ENCODE measurements around the gene CEP120.
"Not testable (repeated sequence)": the region's sequence is repeated elsewhere in the genome, so short reads cannot be mapped to it uniquely, and the experiment has no call there.

CEP120 gene

GRCh38 chr5:123438244-123438643, 15.0 kb upstream of the CEP120 start:
- no peak for DNase-seq

GRCh38 chr5:123436201-123436600, 13.0 kb upstream of the CEP120 start:
- no peak for DNase-seq

- DNase-seq, result no peak
These were observed 11.6 kb upstream of the CEP120 start for GRCh38 chr5:123434796-123435195.

DNA sequence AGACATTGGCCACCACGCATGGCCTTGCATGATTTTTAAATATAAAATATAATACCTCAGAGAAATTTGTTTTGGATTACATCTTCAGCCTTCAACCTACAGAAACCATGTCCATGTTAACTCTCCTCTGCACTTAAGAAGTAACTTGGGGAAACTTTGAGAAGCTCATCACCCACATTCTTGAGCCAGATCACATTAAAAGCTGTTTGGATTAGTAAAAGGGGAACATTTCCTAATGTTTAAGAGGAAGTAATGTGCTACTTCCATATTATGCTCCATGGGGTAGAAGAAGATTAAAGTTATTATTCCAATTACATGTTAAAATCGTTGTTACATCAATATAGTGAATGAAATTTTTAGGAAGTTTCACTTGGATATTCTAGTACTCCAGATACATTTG, 10.4 kb upstream of the CEP120 start:
- no peak for DNase-seq

GRCh38 chr5:123430441-123430840, 7.2 kb upstream of the CEP120 start:
- not testable (repeated sequence) for DNase-seq

DNA sequence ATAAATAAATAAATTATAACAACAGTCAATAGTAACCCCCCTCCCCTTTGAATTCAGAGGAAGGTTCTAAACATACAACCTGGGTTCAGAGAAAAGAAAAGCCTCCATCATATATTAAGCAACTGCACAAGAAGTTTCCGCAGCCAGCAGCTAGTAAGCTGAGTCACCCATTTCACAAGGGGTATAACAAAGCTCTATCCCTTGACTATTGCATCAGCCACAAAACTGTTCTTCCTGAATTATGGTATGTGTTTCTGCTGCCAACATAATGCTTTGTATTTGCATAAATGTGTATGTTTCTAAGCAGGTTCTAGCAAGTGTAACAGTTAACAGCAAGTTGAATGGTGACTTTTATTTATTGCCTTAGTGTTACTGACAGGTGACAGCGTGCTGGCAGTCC, 6.8 kb upstream of the CEP120 start:
- no peak for DNase-seq

DNA sequence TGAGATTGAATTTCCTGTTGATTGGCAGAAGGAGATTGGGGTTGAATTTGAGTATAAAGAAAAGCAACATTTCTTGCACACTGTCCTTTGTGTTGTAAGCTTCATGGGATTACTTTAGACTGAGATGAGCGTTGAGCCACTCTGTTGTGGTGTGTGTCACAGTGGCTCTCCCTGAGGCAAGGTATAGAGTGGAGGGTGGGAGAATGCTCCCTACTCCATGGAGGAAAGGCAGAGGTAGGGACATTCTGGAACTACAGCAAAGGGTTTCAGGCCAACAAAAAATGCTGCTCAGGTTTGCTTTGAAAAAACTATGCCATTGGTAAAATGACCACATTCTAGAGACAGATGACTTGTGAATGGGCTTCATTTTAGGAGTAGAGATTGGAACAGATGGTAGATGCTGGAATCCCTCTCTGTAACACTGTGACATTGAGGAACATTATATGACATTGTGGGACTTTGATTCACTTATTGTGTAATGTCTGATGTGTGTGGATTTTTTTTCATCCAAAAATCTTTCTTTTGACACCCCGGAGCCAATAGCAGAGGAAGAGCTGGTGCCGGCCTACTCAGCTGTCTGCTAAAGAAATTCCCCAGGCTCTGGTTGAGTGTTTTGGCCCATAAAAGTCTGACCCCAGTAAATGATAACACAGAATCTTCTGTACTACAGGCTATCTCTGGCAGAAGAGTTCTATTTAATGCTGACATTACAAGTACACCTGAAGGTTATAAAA, 6.2 kb upstream of the CEP120 start:
- no peak for DNase-seq

GRCh38 chr5:123428521-123429220, 5.5 kb upstream of the CEP120 start:
- no peak for DNase-seq

- no peak for DNase-seq
These were observed 4.1 kb upstream of the CEP120 start for GRCh38 chr5:123427281-123427680.

DNA sequence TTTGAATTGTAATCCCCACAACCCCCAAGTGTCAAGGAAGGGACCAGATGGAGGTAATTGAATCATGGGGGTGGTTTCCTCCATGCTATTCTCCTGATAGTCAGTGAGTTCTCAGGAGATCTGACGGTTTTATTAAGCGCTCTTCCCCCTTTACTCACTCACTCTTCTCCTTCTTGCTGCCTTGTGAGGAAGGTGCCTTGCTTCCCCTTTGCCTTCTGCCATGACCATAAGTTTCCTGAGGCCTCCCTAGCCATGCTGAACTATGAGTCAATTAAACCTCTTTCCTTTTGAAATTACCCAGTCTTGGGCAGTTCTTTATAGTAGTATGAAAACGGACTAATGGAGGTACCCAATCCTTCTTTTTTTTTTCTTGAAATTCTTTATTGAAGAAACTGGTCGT, 2.2 kb upstream of the CEP120 start:
- no peak for DNase-seq

GRCh38 chr5:123422433-123423277, 548 bp downstream of the CEP120 start:
- peak; percentile 30 for DNase-seq

- no peak for DNase-seq
These were observed 1.4 kb downstream of the CEP120 start for GRCh38 chr5:123421773-123422172.

DNA sequence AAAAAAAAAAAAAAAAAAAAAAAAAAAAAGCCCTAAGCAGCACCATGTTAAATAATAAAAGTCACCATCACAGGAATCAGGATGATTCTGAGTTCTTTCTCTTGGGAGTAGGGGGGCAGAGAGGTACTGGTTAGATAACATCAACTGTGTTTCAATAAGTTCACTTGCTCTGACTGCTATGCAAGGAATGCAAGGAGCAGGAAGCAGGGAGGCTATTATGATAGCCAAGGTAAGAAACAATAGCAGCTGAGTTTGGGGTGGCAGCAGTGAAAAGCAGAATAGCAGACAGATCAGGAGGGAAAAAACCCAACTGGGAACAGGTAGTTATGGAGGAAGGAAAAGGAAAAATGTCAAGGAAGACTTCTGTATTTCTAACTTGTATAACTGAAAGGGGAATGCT, 8.2 kb downstream of the CEP120 start:
- DNase-seq, result no peak

GRCh38 chr5:123412206-123412605, 11.0 kb downstream of the CEP120 start:
- no peak for DNase-seq

DNA sequence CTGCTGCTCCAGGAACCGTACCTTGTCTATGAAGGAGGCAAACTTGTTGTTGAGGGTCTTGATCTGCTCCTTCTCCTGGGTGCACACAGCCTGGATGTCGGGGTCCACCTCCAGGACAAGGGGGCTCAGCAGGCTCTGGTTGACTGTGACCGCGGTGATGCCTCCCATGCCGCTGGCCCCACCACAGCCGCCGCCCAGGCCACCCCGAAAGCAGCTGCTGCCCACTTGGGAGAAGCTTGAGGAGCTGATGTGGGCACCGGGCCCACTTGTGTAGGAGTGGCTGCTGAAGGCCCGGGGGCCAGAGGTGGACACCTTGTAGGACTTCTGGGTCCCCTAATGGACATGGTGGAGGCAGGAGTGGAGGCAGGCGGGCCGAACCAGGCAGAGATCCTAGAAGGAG, 21.2 kb downstream of the CEP120 start:
- not testable (repeated sequence) for DNase-seq

- no peak for DNase-seq
These were observed 21.9 kb downstream of the CEP120 start for GRCh38 chr5:123401320-123401719.

DNA sequence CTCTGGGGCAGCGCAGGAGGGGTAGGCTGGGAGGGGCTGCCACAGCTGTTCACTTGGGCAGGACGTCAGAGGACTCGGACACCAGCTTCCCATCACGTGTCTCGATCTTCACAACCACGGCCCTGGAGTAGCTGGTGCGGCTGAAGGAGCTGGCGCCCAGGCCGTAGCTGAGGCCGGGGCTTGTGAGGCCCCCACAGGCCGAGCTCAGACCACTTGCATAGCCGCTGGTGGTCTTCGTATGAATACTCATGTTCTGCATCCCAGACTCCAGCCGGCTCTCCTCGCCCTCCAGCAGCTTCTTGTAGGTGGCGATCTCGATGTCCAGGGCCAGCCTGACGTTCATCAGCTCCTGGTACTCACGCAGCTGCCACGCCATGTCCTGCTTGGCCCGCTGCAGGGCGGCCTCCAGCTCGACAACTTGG, 22.3 kb downstream of the CEP120 start:
- not testable (repeated sequence) for DNase-seq

DNA sequence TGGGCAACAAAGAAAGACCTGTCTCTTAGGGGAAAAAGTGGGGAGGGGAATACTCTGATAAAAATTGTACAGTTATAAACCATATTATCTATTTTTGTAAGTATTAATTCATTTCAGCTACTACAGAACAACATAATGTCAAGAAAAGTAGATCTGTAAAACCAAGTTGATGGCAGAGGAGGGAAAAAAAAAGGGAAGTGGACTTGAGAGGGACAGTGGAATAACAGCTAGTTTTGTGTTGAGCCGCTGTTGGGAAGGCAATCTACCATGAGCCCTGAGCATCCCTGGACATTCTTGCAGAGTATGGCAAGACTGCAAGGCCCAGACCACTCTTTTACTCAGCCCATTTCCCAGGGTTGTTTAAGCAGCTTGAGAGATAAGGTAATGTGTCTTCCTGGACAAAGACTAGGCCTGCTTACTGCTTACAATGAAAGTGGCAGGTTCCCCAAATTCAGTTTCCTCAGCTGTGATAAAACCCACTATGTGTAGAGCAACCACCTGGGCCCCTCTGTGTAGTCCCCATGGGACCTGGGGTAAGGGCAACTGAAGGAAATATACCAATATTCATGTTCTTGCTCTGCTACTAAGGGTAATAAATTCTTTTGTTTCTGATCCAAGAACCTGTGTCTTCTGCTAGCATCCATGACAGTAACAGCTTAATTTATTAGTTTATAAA, 25.0 kb downstream of the CEP120 start:
- no peak for DNase-seq

GRCh38 chr5:123397538-123397937, 25.7 kb downstream of the CEP120 start:
- DNase-seq, result no peak

- no peak for DNase-seq
These were observed 32.2 kb downstream of the CEP120 start for GRCh38 chr5:123391009-123391408.

DNA sequence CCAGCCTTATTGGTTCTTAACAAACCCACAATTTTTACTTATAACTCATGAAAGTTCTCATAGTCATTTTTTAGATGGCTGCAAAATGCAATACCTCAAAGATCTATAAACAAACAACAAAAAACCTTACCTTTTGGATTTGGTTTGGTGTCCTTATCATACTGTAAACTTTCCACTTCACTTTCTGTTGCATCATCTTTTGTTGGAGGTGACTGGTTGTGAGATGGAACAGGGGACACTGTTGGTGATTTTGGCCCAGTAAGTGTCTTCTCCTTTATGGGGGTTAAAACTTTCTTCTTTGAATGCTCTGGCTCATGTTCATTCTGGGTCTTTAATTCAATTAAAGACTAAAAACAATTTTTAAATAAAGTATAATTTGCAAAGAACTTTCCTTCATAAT, 33.4 kb downstream of the CEP120 start:
- no peak for DNase-seq

DNA sequence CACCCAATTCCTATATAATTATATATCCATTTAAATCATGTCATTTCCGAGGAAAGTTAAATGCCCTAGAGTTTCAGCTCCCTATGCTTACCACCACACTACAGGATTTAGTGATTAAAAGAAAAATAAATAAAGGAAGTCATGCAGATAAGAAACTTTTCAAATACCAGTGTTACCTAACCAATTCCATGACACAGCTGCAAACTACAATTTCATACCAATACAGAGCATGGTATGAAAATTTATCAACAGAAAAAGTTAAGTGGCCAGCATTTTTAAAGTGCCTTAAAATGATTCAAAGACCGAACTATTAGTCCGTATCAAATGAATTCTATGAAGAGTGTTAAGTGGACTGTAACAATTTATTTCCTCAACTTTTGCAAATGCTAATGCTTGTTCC, 35.9 kb downstream of the CEP120 start:
- no peak for DNase-seq

DNA sequence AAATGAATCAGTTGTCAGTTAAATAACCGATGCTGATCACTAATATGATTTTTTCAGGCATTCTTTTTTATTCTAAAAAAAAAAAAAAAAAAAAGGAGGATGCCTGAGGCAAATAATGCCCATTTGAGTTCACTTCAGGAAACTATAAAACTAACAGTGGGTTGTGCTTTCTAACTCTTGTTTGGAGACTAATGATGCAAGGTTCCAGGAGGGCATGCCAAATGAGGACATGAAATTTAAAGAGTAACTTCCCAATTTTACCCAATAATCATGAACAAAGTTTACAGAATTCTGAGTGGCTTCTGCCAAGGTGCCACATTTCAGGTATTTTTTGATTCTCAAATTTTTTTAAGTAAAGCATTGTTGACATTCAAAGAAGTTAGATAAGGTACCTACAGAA, 41.0 kb downstream of the CEP120 start:
- no peak for DNase-seq
